NCI-H226 (cell line): Measurements from ENCODE around the gene HIVEP1.

Experiments
- DNase-seq: peaks from one replicate; pipeline ENCODE4 v3.0.0-alpha.2; 2015

Gene HIVEP1

GRCh38 chr6:12012038-12012557 is at the start of gene HIVEP1:
Gene HIVEP1, plus strand, starts transcription at chr6:12012312. Its CDS starts 3,317 bp downstream, at chr6:12015629.
- no peak for DNase-seq

GRCh38 chr6:11963756-11964500 is 48.2 kb upstream of the HIVEP1 start:
- no peak for DNase-seq

DNA sequence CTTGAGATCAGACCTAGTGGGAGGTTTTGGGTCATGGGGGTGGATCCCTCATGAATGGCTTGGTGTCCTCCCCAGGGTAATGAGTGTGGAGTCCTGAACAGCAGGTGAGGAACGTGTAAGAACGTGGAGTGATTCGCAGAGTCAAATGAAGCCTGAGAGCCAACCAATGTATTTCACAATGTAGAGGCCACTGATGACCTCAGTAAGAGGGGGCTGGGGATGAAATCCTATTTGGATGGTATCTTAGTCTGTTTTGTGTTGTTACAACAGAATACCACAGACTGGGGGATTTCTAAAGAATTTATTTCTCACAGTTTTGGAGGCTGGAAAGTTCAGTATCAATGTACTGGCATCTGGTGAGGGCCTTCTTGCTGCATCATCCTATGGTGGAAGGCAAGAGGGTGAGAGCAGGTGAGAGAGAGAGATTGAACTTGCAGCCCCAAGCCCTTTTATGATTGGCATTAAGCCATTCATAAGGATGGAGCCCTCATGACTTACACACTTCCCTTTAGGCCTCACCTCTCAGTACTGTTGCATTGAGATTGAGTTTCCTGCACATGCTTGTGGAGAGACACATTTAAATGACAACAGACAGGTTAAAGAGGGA is 47.3 kb upstream of the HIVEP1 start:
- no peak for DNase-seq

GRCh38 chr6:11965499-11965898 is 46.6 kb upstream of the HIVEP1 start:
- no peak for DNase-seq

GRCh38 chr6:11968241-11968806 is 43.8 kb upstream of the HIVEP1 start:
- no peak for DNase-seq

- peak; percentile 64 for DNase-seq
Measured at GRCh38 chr6:11969092-11969491, 43.0 kb upstream of the HIVEP1 start.

DNA sequence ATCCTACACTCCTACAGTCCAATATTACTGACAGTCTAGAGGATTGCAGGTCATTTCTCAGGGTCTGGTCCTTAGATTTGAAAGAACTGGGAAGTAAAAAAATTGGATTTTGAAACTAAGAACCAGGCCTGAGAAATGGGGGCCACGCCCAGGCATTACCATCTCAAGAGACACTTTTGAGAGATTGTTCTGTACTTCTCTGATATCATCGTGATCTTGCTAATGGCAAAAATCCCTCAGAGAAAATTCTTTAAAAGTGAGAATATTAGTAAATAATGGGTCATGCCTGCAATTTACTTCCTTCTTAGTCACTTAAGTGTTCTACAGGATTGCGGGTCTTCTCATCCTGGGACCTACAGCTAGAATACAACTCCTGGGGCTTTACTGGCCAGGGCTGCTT is 42.0 kb upstream of the HIVEP1 start:
- DNase-seq: no peak

DNA sequence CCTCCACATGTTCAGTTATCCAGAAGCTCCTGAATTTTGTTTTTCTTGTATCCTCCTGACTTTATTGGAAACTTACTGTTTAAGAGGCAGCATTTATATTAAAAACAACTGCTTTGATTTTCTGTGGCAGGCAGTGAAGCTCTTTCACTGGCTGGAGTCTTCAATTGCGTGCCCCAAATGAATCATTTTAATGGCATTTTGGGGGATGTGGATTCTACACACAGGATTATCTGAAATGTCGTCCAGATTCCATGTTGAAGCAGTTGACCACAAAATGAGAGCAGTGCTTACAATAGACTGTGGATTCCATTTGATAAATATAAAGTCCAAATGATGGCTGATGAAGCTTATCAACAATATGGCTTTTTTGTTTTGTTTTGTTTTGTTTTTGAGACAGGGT is 41.0 kb upstream of the HIVEP1 start:
- DNase-seq: peak; percentile 93

DNA sequence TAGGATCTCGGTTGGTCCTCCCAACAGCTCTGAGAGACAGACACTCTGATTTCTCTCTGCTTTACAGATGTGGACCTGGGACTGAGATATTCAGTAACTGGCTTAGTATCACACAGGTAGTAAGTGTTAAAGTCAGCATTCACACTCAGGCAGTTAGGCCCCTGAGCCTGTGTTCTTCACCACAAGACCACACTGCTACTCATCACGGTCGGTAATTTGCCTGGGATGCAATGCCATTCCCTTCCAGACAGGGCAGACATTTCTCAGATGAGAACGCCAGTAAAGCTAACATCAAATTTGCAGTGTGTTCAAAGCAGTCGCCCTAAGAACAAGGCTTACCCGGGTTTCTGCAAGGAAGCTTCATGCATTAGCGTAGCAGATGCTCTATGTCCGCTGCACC is 39.8 kb upstream of the HIVEP1 start:
- DNase-seq: no peak

DNA sequence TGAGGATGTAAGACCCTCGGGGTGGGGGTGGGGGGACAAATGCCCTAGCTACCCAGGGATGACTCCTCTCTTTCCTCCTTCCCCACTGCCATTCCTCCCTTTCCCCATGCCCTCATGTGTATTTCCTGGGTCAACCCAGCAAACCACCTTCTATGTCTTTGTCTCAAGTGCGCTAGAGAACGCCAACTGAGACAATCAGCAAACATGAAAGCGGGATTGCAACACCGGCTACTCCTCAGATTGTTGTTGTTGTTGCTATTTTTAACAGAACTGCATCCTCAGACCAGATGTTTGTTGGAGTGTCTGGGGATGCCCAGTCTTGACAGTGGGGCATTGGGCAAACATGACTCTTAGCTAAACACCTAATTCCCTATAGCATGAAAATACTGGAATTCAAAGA is 39.3 kb upstream of the HIVEP1 start:
- no peak for DNase-seq

DNA sequence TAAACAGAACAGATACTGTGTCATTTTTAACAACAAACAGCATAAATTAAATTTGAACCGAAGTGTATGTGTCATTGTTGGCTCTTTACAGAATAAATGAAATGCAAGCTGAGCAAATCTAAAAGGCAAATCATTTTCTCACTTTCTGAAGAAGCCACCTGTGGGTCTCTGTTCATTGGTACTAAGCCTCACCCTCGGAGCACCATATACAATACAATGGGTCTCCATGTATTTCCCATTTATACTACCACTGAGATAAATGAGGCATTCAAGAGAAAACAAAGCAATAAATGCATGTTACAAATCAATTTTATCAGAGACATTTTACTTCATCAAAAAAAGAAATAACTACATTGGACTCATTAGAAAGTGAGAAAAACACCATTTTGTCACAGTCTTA is 38.9 kb upstream of the HIVEP1 start:
- no peak for DNase-seq

DNA sequence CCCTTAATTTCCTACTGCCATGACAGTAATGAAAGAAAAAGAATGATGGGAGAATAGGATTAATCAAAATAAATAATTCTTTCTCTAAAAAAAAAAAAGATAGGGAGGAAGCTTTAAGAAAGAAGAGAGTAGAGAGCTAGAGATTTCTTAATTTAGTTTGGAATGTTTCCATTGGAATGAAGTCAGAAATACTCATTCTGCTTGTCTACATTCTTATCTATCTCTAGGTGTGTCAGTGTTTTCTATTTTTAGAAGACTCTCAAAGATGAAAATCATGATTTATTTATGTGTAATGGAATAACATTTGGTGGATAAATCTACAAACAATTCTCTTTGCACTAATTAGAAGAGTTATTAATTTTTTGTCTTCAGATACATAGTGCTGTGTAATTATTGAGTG is 38.0 kb upstream of the HIVEP1 start:
- DNase-seq: peak; percentile 63

DNA sequence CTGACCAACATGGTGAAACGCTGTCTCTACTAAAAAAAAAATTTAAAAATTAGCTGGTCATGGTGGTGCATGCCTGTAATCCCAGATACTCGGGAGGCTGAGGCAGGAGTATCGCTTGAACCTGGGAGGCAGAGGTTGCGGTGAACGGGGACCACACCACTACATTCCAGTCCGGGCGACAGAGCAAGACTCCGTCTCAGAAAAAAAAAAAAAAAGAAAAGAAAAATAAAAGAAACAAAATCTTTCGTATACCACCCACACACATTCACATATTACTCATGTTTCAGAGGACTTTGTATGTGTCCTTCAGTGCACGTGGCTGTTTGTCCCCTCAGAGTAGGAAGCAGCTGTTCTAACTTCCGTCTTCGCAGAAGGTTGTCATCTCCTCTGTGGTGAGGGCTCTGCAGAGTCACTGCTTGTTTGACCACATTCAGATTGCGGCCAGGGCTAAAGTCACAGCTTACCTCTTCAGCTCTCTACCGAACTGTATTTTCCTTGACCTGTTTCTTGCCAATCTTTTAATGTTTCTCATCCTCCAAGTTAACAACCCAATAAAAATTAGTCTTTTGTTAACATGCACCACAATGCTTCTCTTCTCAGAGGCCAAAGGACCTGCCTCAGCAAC is 36.6 kb upstream of the HIVEP1 start:
- DNase-seq: no peak

DNA sequence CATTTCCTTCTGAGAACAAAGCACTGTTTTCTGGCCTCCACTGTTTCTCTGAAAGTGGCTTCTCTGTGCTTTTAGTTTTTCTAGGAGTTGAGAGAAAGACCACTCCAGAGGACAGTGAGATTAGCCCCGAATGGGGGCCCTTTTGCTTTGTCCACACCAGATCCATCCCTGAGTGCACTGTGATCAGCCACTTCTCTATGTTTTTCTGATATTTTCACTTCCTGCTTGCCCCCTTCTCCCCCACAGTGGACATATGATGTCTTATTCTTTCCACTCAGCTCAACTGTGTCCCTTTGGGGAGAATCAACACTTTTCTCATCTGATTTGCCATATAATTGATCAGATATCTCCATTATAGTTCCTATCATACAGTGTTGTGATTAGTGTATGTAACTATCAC is 35.6 kb upstream of the HIVEP1 start:
- DNase-seq: no peak

DNA sequence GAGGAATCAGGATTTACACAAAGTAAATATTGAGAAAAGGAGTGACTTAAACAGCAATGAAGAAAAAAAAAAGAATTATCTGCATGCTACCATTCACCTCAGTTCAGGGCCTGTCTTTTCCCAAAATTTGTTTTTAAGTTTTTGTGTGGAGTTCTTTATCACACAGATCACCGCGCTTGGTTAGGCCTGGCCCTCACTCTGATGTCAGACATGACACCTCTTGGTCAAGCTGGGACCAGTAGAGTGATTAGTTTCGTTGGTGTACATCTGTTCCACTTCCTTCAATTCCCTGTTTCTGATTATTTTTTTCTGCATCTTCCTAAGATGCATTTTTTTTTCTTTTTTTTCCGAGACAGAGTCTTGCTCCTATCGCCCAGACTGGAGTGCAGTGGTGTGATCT is 34.9 kb upstream of the HIVEP1 start:
- no peak for DNase-seq

GRCh38 chr6:11977738-11978137 is 34.4 kb upstream of the HIVEP1 start:
- no peak for DNase-seq

DNA sequence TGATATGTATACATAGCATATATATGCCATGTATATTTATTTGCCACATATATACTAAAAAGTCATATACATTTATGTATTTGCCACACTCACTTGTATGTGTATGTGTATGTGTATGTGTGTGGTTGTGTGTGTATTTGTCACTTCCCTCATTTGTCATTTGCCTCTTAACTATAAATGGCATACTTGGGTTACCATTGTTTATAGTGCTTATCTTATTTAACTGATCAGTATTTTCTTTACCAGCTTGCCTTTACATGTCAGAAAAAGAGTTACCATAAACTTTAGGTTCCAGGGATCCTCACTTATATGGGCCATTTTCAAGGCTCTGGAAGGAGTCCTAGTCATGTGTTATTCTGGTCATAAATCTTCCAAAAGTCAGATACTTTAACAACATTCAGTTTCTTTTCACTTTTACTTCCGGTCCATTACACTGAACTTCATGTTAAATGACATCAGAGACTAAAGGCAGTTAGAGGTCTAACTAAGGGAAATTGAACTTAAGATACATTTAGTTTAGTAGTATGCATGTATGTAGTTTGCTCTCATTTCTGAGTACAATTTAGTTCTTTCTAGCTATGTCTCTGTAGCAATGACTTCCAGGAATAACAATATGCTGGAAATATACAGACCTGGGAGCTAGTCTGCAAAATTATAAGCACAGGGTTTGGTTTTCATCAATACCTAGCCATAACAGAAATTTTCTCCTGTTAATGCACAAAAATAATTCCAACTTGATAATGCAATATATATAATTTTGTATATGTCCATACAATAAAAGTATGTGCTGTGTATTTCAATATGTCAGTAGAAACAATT is 33.7 kb upstream of the HIVEP1 start:
- no peak for DNase-seq

GRCh38 chr6:11979866-11980265 is 32.2 kb upstream of the HIVEP1 start:
- no peak for DNase-seq

DNA sequence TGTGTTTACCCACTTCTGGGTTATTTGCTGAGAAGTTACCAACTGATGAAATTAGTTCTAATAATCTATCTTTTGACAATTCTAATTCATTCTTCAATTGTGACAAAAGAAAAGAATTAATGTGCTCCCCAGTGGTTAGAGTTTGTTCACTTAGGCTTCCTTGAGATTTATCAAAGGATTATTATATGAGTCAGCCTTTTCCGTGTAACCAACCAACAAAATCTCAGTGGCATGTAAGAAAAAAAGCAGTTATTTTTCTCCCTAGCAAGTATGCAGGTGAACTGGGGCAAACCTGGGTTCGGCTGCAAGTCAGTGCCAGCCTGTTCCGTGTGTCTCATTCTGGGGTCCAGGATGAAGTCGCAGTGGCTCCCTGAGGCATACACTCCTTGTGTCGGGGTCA is 28.8 kb upstream of the HIVEP1 start:
- DNase-seq: peak; percentile 52

GRCh38 chr6:11987386-11987785 is 24.7 kb upstream of the HIVEP1 start:
- DNase-seq: peak; percentile 26

DNA sequence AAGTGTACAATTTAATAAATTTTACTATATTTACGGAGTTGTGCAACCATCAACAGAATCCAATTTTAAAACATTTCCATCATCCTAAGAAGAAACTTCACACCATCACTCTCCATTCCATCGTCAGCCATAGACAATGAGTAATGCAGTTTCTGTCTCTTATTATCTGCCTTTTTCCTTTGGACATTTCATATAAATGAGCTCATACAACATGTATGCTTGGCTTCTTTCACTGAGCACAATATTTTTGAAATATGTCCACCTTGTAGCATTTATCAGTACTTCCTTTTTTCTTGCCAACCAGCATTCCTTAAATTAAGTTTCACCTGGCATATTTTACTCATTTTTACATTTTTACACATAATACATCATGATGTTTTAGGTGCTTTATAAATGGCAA is 22.7 kb upstream of the HIVEP1 start:
- DNase-seq: peak; percentile 89

DNA sequence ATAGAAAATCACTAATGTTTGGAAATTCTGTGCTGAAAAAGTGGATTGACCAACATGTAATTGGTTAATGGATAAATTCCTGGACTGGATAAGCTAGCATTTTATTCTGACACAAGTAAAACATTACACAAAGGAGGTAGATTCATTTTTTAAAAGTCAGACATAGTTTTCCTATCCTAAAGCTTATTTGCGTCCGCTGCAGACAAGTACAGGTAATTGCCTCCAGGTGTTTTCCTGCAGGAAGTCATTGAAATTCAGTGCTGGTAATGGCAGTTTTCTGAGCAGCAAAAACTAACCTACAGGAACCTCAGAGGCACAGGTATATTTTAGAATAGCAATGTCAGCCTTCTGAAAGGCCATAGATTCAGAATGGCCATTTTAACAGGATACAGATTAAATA is 20.0 kb upstream of the HIVEP1 start:
- DNase-seq: no peak
